MM.1S (cell line): Measurements from ENCODE around the gene SYTL2.

Source experiments
- CTCF ChIP-seq: fragments of 300-600 bp; sonication (generic); IDR thresholded peaks from 2 replicates; pipeline ENCODE4 v1.5.1; 2016; ENCODE audit warnings: antibody characterized with exemption, low read length, mixed read lengths
- EZH2 ChIP-seq: fragments of 300-600 bp; sonication (generic); optimal IDR thresholded peaks from 2 replicates; pipeline ENCODE3; 2017; ENCODE audit warnings: low read depth, mild to moderate bottlenecking, antibody characterized with exemption, low read length, mixed read lengths

GRCh38 chr11:85726381-85726780 lies 84.6 kb downstream of the SYTL2 start:
- TF ChIP-seq CTCF (no peak), EZH2 (no peak)
